Left lung (tissue), 10 donors: Measurements from ENCODE around the gene SEBOX. TPM values are rescaled to one million over a fixed set of nuclear protein-coding genes. Genes with fewer than 3 reads are reported as not detected.

Experiments
- ATAC-seq: fragments of 200-7000 bp; cut with Tn5 transposase; one replicate; pipeline ENCODE4 v1.9.1; 2020; ENCODE audit warnings: moderate library complexity
- DNase-seq, 4 donors: peaks; one replicate each; pipeline ENCODE4 v3.0.0-alpha.2; 2013 to 2020
- H3K27ac ChIP-seq, 2 donors: fragments of 200-600 bp; sonication (generic) in 1 of 2; one replicate each; pipeline versions ENCODE4 v1.5.0 to v1.8.0; 2020 to 2021
- H3K27me3 ChIP-seq, 2 donors: fragments of 200-600 bp; sonication (generic) in 1 of 2; one replicate each; pipeline versions ENCODE4 v1.5.0 to v1.8.0; 2020 to 2021
- H3K36me3 ChIP-seq, 2 donors: fragments of 200-600 bp; sonication (generic) in 1 of 2; one replicate each; pipeline versions ENCODE4 v1.5.0 to v1.8.0; 2020 to 2021
- H3K4me1 ChIP-seq, 2 donors: fragments of 200-600 bp; one replicate each; pipeline ENCODE4 v1.8.0; 2021
- H3K4me3 ChIP-seq, 2 donors: fragments of 200-600 bp; sonication (generic) in 1 of 2; one replicate each; pipeline versions ENCODE4 v1.5.0 to v1.8.0; 2020 to 2021; ENCODE audit warnings: mild to moderate bottlenecking in 1 of 2
- H3K9me3 ChIP-seq, 2 donors: fragments of 200-600 bp; sonication (generic) in 1 of 2; one replicate each; pipeline versions ENCODE4 v1.5.0 to v1.8.0; 2020 to 2021
- intact Hi-C, 2 donors: fragments of 100-400 bp; cut with DNase I; formaldehyde crosslinking; loops; one replicate each; pipeline versions ENCODE4 v1.11.2 to v1.14.2; 2022
- microRNA-seq, 2 donors: library from miRNA; unstranded; fragments of <30 nt; microRNA quantifications; one replicate each; pipeline ENCODE4, GENCODE V29; 2019
- polyA plus RNA-seq, 6 donors: library from polyadenylated mRNA; unstranded; fragments of 120-200 nt; gene quantifications; one replicate each; pipeline ENCODE4 v1.2.1, GENCODE V29; 2013; ENCODE audit not compliant: insufficient read length in 6 of 6
- total RNA-seq, 2 donors: library from RNA; stranded (reverse); fragmentation: NEBNext Ultra II Directional; extraction: Animal tissue kit (Norgen Biotek cat#: 25700); gene quantifications; one replicate each; pipeline ENCODE4 v1.2.1, GENCODE V29; 2021
- TF ChIP-seq, protein P1 (sequence below), 2 donors: fragments of 200-600 bp; sonication (generic) in 1 of 2; IDR thresholded peaks; one replicate each; pipeline versions ENCODE4 v1.5.0 to v1.8.0; 2021; ENCODE audit warnings: antibody characterized with exemption in 2 of 2
- donor health status: DM: no; HTN: yes; CAD: no.
- donor health status: DM: no; HTN: no; CAD: no.

The SEBOX gene
- total and polyA plus RNA-seq, 8 donors: not detected

- TF ChIP-seq, protein P1, sequence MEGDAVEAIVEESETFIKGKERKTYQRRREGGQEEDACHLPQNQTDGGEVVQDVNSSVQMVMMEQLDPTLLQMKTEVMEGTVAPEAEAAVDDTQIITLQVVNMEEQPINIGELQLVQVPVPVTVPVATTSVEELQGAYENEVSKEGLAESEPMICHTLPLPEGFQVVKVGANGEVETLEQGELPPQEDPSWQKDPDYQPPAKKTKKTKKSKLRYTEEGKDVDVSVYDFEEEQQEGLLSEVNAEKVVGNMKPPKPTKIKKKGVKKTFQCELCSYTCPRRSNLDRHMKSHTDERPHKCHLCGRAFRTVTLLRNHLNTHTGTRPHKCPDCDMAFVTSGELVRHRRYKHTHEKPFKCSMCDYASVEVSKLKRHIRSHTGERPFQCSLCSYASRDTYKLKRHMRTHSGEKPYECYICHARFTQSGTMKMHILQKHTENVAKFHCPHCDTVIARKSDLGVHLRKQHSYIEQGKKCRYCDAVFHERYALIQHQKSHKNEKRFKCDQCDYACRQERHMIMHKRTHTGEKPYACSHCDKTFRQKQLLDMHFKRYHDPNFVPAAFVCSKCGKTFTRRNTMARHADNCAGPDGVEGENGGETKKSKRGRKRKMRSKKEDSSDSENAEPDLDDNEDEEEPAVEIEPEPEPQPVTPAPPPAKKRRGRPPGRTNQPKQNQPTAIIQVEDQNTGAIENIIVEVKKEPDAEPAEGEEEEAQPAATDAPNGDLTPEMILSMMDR (IDR thresholded peaks at IDR 0.05): no peak
- intact Hi-C loops: no loop called here
- H3K4me1 ChIP-seq: peaks cover 4 to 24% of the 10 kb centered on the region in 2 donors
- H3K9me3 ChIP-seq: no peaks in the 10 kb centered on the region
- H3K36me3 ChIP-seq: no peaks in the 10 kb centered on the region
- H3K27ac ChIP-seq: peak overlapping the region; percentile 30 to 62
- no peaks in the 10 kb centered on the region for H3K27me3 ChIP-seq
- peak overlapping the region; percentile 65 to 67 for H3K4me3 ChIP-seq
- ATAC-seq (peak; percentile 4), DNase-seq (no peak)
Observed at GRCh38 chr17:28317966-28318758, 46.8 kb downstream of the SEBOX start.

DNA sequence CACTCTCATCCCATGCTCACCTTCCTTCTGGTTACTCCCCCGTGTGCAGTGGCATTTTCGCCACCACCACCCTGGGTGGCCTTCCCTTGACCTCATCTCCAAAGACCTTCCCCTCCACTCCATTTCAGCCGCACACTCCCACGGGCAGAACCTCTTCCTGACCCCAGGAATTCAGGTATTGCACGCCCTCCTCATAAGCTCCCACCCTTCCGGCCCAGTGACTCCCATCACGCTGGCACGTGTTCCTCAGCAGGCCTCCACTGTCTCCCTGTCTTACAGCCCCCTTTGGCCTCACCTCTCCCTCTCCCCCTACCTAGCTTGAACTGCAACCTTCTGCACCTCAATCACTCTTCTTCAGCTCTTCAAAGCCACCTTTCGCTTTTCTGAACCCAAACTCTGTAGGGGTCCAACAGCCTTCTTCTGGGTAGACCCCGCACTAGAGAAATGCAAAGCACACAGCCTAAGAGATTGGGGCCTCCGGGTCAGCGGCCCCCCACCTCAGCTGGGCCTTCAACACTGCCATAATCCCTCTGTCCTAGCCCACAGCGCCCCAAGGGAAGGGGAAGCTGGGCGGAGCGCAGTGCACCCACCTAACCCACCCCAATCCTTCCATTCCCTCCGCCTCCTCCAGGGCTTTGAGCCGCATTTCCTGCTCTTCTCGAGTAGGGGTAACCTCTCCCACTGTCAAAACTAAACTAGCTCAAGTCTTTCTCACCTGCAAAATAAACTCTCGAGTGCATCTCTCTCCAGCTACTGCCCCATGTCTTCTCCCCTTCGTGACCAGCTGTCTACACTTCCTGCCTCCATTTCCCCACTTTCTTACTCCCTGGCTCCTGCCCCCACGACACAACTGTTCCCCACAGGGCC, 47.7 kb downstream of the SEBOX start:
- H3K9me3 ChIP-seq: no peaks in the 10 kb centered on the region
- H3K27ac ChIP-seq: no peak overlapping the region
- H3K4me1 ChIP-seq: peaks cover 4 to 24% of the 10 kb centered on the region in 2 donors
- H3K27me3 ChIP-seq: no peaks in the 10 kb centered on the region
- intact Hi-C loops: no loop called here
- no peaks in the 10 kb centered on the region for H3K36me3 ChIP-seq
- TF ChIP-seq, protein P1 (IDR thresholded peaks at IDR 0.05): no peak
- peak overlapping the region in 1 of 2 donors; percentile 67 for H3K4me3 ChIP-seq
- DNase-seq: no peak
- ATAC-seq: no peak

- Histone ChIP-seq H3K36me3 (no peaks in the 10 kb centered on the region), H3K27me3 (no peaks in the 10 kb centered on the region), H3K4me1 (peaks cover 4 to 24% of the 10 kb centered on the region in 2 donors), H3K9me3 (no peaks in the 10 kb centered on the region), H3K4me3 (no peak overlapping the region), H3K27ac (no peak overlapping the region)
- ATAC-seq (no peak), DNase-seq (no peak)
- TF ChIP-seq, protein P1 (IDR thresholded peaks at IDR 0.05): no peak
- intact Hi-C loops: no loop called here
Observed at GRCh38 chr17:28315846-28316705, 48.9 kb downstream of the SEBOX start.

DNA sequence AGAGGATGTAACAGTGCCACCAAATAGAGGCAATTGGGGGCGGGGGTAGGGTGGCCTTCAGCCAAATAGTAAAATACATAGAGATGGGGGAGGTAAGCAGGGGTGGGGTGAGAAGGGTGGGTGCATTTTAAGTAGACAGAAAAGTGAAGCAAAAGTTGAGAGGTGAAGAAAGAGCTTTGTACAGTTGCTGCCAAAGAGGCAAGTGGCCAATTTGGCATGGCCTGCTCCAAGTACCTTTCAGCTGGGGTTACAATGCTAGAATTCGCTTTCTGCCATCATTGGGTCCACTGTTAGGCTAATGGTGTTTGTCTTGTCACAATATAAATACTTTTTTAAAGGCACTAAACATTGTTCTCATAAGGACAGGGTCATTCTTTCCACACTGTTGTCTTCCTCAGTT, 51.2 kb downstream of the SEBOX start:
- H3K36me3 ChIP-seq: no peaks in the 10 kb centered on the region
- TF ChIP-seq, protein P1 (IDR thresholded peaks at IDR 0.05): no peak
- no peak overlapping the region for H3K27ac ChIP-seq
- no peak for ATAC-seq
- intact Hi-C loops: no loop called here
- H3K9me3 ChIP-seq: no peaks in the 10 kb centered on the region
- no peak overlapping the region for H3K4me3 ChIP-seq
- peaks cover 0 to 10% of the 10 kb centered on the region in 2 donors for H3K4me1 ChIP-seq
- no peak for DNase-seq
- H3K27me3 ChIP-seq: peaks cover 0 to 1% of the 10 kb centered on the region in 2 donors

Small RNA genes within 50 kb of the gene (microRNA-seq; reads per million reads assigned to microRNA genes)
- gene MIR4723: 0.82 to 1.0 reads per million in 2 donors

Other genes with a start within 250 kb of the SEBOX start
- gene TMEM97, start 46.0 kb downstream of the SEBOX start, total RNA-seq: 10 to 100 TPM; 27.0 to 69.3 TPM
- 10 to 100 TPM; 39.6 to 53.9 (median 45.0) TPM for gene TMEM97, start 46.0 kb downstream of the SEBOX start, polyA plus RNA-seq
- gene IFT20, start 29.7 kb downstream of the SEBOX start, total RNA-seq: 10 to 100 TPM; 27.6 to 42.2 TPM
- 10 to 100 TPM; 51.0 to 60.4 (median 56.8) TPM for gene IFT20, start 29.7 kb downstream of the SEBOX start, polyA plus RNA-seq
- gene TNFAIP1, start 29.4 kb downstream of the SEBOX start, total RNA-seq: 10 to 100 TPM; 57.6 to 80.7 TPM
- gene TNFAIP1, start 29.4 kb downstream of the SEBOX start, polyA plus RNA-seq: 10 to 100 TPM; 34.2 to 41.6 (median 40.2) TPM
- gene POLDIP2, start 7.7 kb downstream of the SEBOX start, total RNA-seq: 10 to 100 TPM; 65.6 to 76.8 TPM
- 10 to 100 TPM; 56.0 to 67.8 (median 62.1) TPM for gene POLDIP2, start 7.7 kb downstream of the SEBOX start, polyA plus RNA-seq
- gene VTN, start 5.1 kb upstream of the SEBOX start, total RNA-seq: 1 to 10 TPM in 1 of 2 donors, under 1 TPM in 1; 0.50 to 1.6 TPM
- gene VTN, start 5.1 kb upstream of the SEBOX start, polyA plus RNA-seq: 1 to 10 TPM in 2 of 6 donors, under 1 TPM in 4; 0.42 to 2.2 (median 0.94) TPM
- gene SARM1, start 6.5 kb upstream of the SEBOX start, total RNA-seq: 10 to 100 TPM; 12.9 to 19.9 TPM
- 10 to 100 TPM; 11.7 to 15.3 (median 12.9) TPM for gene SARM1, start 6.5 kb upstream of the SEBOX start, polyA plus RNA-seq
- gene SLC46A1, start 41.0 kb upstream of the SEBOX start, total RNA-seq: 10 to 100 TPM; 23.7 to 28.8 TPM
- 10 to 100 TPM in 3 of 6 donors, 1 to 10 TPM in 3; 7.9 to 12.1 (median 10.5) TPM for gene SLC46A1, start 41.0 kb upstream of the SEBOX start, polyA plus RNA-seq
- gene SLC13A2, start 108.4 kb upstream of the SEBOX start, total RNA-seq: not detected
- gene SLC13A2, start 108.4 kb upstream of the SEBOX start, polyA plus RNA-seq: under 1 TPM; 0.13 to 0.60 (median 0.42) TPM
- under 1 TPM; 0.18 to 0.29 TPM for gene FOXN1, start 141.1 kb upstream of the SEBOX start, total RNA-seq
- under 1 TPM; 0.06 to 0.23 (median 0.15) TPM for gene FOXN1, start 141.1 kb upstream of the SEBOX start, polyA plus RNA-seq
- 10 to 100 TPM; 25.7 to 28.9 TPM for gene UNC119, start 187.4 kb upstream of the SEBOX start, total RNA-seq
- 10 to 100 TPM; 29.1 to 36.7 (median 35.9) TPM for gene UNC119, start 187.4 kb upstream of the SEBOX start, polyA plus RNA-seq
- 10 to 100 TPM; 59.6 to 63.3 TPM for gene PIGS, start 206.3 kb upstream of the SEBOX start, total RNA-seq
- gene PIGS, start 206.3 kb upstream of the SEBOX start, polyA plus RNA-seq: 10 to 100 TPM; 57.9 to 66.6 (median 64.0) TPM
- gene ALDOC, start 211.7 kb upstream of the SEBOX start, total RNA-seq: 10 to 100 TPM; 10.9 to 15.2 TPM
- 10 to 100 TPM; 17.7 to 25.5 (median 20.8) TPM for gene ALDOC, start 211.7 kb upstream of the SEBOX start, polyA plus RNA-seq
- gene SPAG5, start 233.8 kb upstream of the SEBOX start, total RNA-seq: 10 to 100 TPM in 1 of 2 donors, 1 to 10 TPM in 1; 9.5 to 15.2 TPM
- 10 to 100 TPM; 40.4 to 91.5 (median 63.4) TPM for gene SPAG5, start 233.8 kb upstream of the SEBOX start, polyA plus RNA-seq
- gene RSKR, start 249.0 kb upstream of the SEBOX start, total RNA-seq: 10 to 100 TPM in 1 of 2 donors, 1 to 10 TPM in 1; 8.4 to 10.0 TPM
- 10 to 100 TPM; 18.9 to 31.6 (median 26.4) TPM for gene RSKR, start 249.0 kb upstream of the SEBOX start, polyA plus RNA-seq